ENCODE results near the gene NR3C2. TPM values are rescaled to one million over a fixed set of nuclear protein-coding genes. Genes with fewer than 3 reads are reported as not detected.

The NR3C2 gene
- total and polyA plus RNA-seq, 2 of the 4 experiments (the other 2 are of a cell fraction), result 1.1 to 2.3 TPM

GRCh38 chr4:148477276-148477675 is 35.1 kb upstream of the NR3C2 start:
- Histone ChIP-seq H4K8ac (ENCODE audit: low read depth in 2 of 2, low read length in 2 of 2) (no peak overlapping the region), H2BK20ac (ENCODE audit: low read depth, low read length) (no peak overlapping the region), H2AFZ (replicated peaks; ENCODE audit: low read length, poor library complexity) (no peak overlapping the region), H3K9me1 (ENCODE audit: insufficient read depth, low read length) (no peaks in the 10 kb centered on the region), H3K36me3 (ENCODE audit: control insufficient read depth, insufficient read depth, low read length) (no peaks in the 10 kb centered on the region), H2BK15ac (ENCODE audit: low read depth, low read length) (no peak overlapping the region), H2AK5ac (ENCODE audit: low read depth, low read length) (no peak overlapping the region), H3K56ac (ENCODE audit: extremely low read depth, insufficient read depth, low read length) (no peak overlapping the region), H3K27ac (ENCODE audit: insufficient read depth, low read length) (no peak overlapping the region), H2BK5ac (ENCODE audit: low read depth, low read length, poor library complexity, severe bottlenecking) (no peak overlapping the region), H3K9ac (ENCODE audit: low read depth, low read length) (no peak overlapping the region), H3K18ac (ENCODE audit: low read depth, low read length) (no peak overlapping the region), H2AK9ac (replicated peaks; ENCODE audit: low read depth, low read length, poor library complexity) (no peak overlapping the region), H3K4me1 (ENCODE audit: control insufficient read depth, insufficient read depth, low read length) (no peaks in the 10 kb centered on the region), H3K9me3 (ENCODE audit: control insufficient read depth, insufficient read depth, low read length) (no peaks in the 10 kb centered on the region), H4K5ac (ENCODE audit: low read depth, low read length) (no peak overlapping the region), H3K79me1 (ENCODE audit: low read depth in 1 of 2, low read length in 2 of 2) (no peaks in the 10 kb centered on the region), H2BK120ac (ENCODE audit: low read depth, low read length) (no peak overlapping the region), H3K27me3 (ENCODE audit: control insufficient read depth, insufficient read depth, low read length) (no peaks in the 10 kb centered on the region), H4K91ac (ENCODE audit: insufficient read depth, low read depth, low read length) (no peak overlapping the region), H3K4me2 (ENCODE audit: low read depth, low read length) (no peak overlapping the region), H3K4me3 (ENCODE audit: insufficient read depth, low read depth, low read length) (no peak overlapping the region), H3K4ac (ENCODE audit: low read depth, low read length) (no peak overlapping the region), H4K20me1 (ENCODE audit: insufficient read depth, low read length) (no peaks in the 10 kb centered on the region), H3K23ac (ENCODE audit: low read depth, low read length) (no peak overlapping the region), H3K14ac (replicated peaks; ENCODE audit: low read depth, low read length) (no peak overlapping the region)
- no CpG with 5 or more reads among the region's 3 CpGs for WGBS, 2 experiments (ENCODE audit: extremely low coverage in 2 of 2, insufficient read length in 1 of 2)
- in situ Hi-C loops (cut with MboI; ENCODE audit: low sequenced_read_pairs), result no loop called here
- ChIA-PET CTCF (interaction anchor here (0.6 kb wide), 1 partner anchor 1053 kb away, joined by 5 read pairs; no protein-coding TSS in a partner anchor), POLR2A (ENCODE audit: unreplicated experiment) (no interaction called here)
- TF ChIP-seq NFE2L2 (IDR thresholded peaks at IDR 0.05; ENCODE audit: low read depth, low read length) (no peak), MAZ (IDR thresholded peaks at IDR 0.05; ENCODE audit: borderline replicate concordance, low read depth, low read length) (no peak), ELK1 (IDR thresholded peaks at IDR 0.05; ENCODE audit: borderline replicate concordance, low read depth, low read length) (no peak), CTCF (conservative IDR thresholded peaks at IDR 0.05; ENCODE audit: low read depth, low read length) (no peak), FOS (IDR thresholded peaks at IDR 0.05; ENCODE audit: low read depth, low read length) (no peak), USF2 (IDR thresholded peaks at IDR 0.05; ENCODE audit: low read depth, low read length) (no peak), CEBPB (IDR thresholded peaks at IDR 0.05; ENCODE audit: low read depth, low read length) (no peak), RAD21 (IDR thresholded peaks at IDR 0.05; ENCODE audit: low read length) (no peak), SMC3 (IDR thresholded peaks at IDR 0.05; ENCODE audit: low read depth, low read length) (no peak), MXI1 (IDR thresholded peaks at IDR 0.05; ENCODE audit: borderline replicate concordance, low read depth, low read length) (no peak), BHLHE40 (IDR thresholded peaks at IDR 0.05; ENCODE audit: low read depth, low read length) (no peak), POLR2A (IDR thresholded peaks at IDR 0.05; ENCODE audit: low read depth, low read length) (no peak), RFX5 (IDR thresholded peaks at IDR 0.05; ENCODE audit: low read depth, low read length) (no peak), MAFK (IDR thresholded peaks at IDR 0.05; ENCODE audit: low read depth, low read length) (no peak), RCOR1 (IDR thresholded peaks at IDR 0.05; ENCODE audit: insufficient replicate concordance, low read length) (no peak), CHD1 (IDR thresholded peaks at IDR 0.05; ENCODE audit: low read depth, low read length) (no peak)
- no TSS peak for BruUV-seq (replicated peaks)
- dilution Hi-C loops (cut with HindIII; ENCODE audit: low sequenced_read_pairs, unreplicated experiment), result no loop called here
- intact Hi-C loops (cut with micrococcal nuclease), result no loop called here
- ATAC-seq (ENCODE audit: low read depth) (no peak), DNase-seq (no peak)

Measured in IMR-90 (cell line).